Activated naive CD4-positive, alpha-beta T cell treated with anti-CD3 and anti-CD28 coated beads for 36 hours (primary cell): ENCODE measurements around the gene FZD2. TPM values are rescaled to one million over a fixed set of nuclear protein-coding genes. Genes with fewer than 3 reads are reported as not detected.
"Not testable (repeated sequence)": the region's sequence is repeated elsewhere in the genome, so short reads cannot be mapped to it uniquely, and the experiment has no call there.

Experiments
- CTCF ChIA-PET: fragments of 350-600 bp; sonication (Branson Sonifier 250); formaldehyde crosslinking; loops from one replicate; lab custom pipeline; 2021; ENCODE audit warnings: antibody characterized with exemption; lab: Charles Lee
- DNase-seq: peaks from one replicate; pipeline ENCODE4 v3.0.0-alpha.2; 2020
- H3K27ac Mint-ChIP-seq: one replicate; pipeline ENCODE4 v1.8.0; 2021; ENCODE audit warnings: mild to moderate bottlenecking, mixed read lengths
- H3K27me3 Mint-ChIP-seq: one replicate; pipeline ENCODE4 v1.8.0; 2021; ENCODE audit warnings: low read depth, mixed read lengths
- H3K36me3 Mint-ChIP-seq: one replicate; pipeline ENCODE4 v1.8.0; 2021; ENCODE audit warnings: low read depth, mixed read lengths
- H3K4me1 Mint-ChIP-seq: one replicate; pipeline ENCODE4 v1.8.0; 2021; ENCODE audit warnings: low read depth, mixed read lengths
- H3K4me3 Mint-ChIP-seq: one replicate; pipeline ENCODE4 v1.8.0; 2021; ENCODE audit warnings: mild to moderate bottlenecking, moderate library complexity, mixed read lengths
- H3K9me3 Mint-ChIP-seq: one replicate; pipeline ENCODE4 v1.8.0; 2021; ENCODE audit warnings: mixed read lengths
- intact Hi-C: fragments of 100-400 bp; cut with micrococcal nuclease; formaldehyde crosslinking; loops from one replicate; pipeline ENCODE4 v1.15.1; 2023
- total RNA-seq, 2 experiments: library from RNA; stranded (reverse); gene quantifications; one replicate each; pipeline ENCODE4 v1.2.3, GENCODE V29; 2021

FZD2 gene
- total RNA-seq, 2 experiments from 2014 or later, result not detected

DNA sequence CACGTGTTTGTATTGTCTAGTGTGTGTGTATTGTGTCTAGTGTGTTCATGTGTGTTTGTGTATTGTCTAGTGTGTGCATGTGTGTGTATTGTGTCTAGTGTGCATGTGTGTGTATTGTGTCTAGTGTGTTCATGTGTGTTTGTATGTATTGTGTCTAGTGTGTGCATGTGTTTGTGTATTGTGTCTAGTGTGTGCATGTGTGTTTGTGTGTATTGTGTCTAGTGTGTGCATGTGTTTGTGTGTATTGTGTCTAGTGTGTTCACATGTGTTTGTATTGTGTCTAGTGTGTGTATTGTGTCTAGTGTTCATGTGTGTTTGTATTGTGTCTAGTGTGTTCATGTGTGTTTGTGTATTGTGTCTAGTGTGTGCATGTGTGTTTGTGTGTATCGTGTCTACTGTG, 33.5 kb downstream of the FZD2 start:
- CTCF ChIA-PET, H3K4me1 Mint-ChIP-seq, H3K27ac Mint-ChIP-seq, intact Hi-C loops, H3K4me3 Mint-ChIP-seq, H3K9me3 Mint-ChIP-seq, DNase-seq, H3K27me3 Mint-ChIP-seq, H3K36me3 Mint-ChIP-seq: not testable (repeated sequence)

- CTCF ChIA-PET, result no interaction called here
- no peaks in the 10 kb centered on the region for H3K4me1 Mint-ChIP-seq
- peaks cover 5% of the 10 kb centered on the region for H3K27me3 Mint-ChIP-seq
- H3K9me3 Mint-ChIP-seq, result no peaks in the 10 kb centered on the region
- no peak overlapping the region for H3K27ac Mint-ChIP-seq
- DNase-seq, result no peak
- H3K36me3 Mint-ChIP-seq, result no peaks in the 10 kb centered on the region
- intact Hi-C loops, result no loop called here
- H3K4me3 Mint-ChIP-seq, result no peak overlapping the region
These were observed 33.9 kb downstream of the FZD2 start for GRCh38 chr17:44591206-44591605.

DNA sequence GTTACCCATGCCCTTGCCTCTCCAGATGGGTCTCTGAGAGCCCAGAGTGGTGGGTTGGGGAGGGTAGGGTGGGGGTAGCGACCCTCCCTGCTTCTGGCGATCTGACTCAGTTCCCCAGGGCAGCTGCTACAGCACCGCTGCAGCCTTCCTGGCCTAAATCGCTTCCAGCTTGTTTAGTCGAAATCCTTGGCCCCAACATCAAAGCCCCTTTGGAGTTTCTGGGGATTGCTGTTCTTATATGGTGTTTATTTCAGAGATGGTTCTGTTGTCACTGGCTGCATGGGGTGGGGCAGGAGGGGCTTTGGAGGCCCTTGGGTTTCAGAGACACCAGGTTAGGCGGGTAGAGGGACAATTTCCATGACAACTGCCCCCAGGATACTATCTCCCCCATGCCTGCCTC, 35.9 kb downstream of the FZD2 start:
- Mint-ChIP-seq H3K4me3 (no peak overlapping the region), H3K9me3 (no peaks in the 10 kb centered on the region), H3K27me3 (peaks cover 5% of the 10 kb centered on the region), H3K36me3 (no peaks in the 10 kb centered on the region), H3K27ac (no peak overlapping the region), H3K4me1 (no peaks in the 10 kb centered on the region)
- DNase-seq, result no peak
- CTCF ChIA-PET, result no interaction called here
- intact Hi-C loops, result no loop called here

GRCh38 chr17:44595216-44595775, 38.0 kb downstream of the FZD2 start:
- H3K4me1 Mint-ChIP-seq, result no peaks in the 10 kb centered on the region
- H3K36me3 Mint-ChIP-seq, result no peaks in the 10 kb centered on the region
- intact Hi-C loops, result no loop called here
- no peaks in the 10 kb centered on the region for H3K9me3 Mint-ChIP-seq
- CTCF ChIA-PET, result no interaction called here
- no peak overlapping the region for H3K27ac Mint-ChIP-seq
- no peak for DNase-seq
- no peak overlapping the region for H3K4me3 Mint-ChIP-seq
- peaks cover 5% of the 10 kb centered on the region for H3K27me3 Mint-ChIP-seq

DNA sequence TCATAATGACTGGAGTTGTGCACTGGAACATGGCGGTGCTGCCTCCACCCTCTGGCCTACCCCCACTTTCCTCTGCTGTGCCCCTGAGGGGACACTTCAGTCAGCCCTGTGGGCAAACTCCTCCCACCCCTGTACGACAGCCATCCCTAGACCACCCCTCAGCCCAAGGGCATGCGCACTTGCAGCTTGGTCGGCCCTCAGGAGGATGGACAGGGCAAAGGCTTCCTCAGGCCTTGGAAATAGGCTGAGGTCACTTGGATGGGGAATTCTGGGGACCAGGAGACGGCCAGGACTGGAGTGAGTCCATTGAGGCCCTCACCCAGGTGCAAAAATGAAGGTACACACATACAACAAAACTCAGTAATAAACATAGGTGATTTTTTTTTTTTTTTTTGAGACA, 41.0 kb downstream of the FZD2 start:
- Mint-ChIP-seq H3K27ac (no peak overlapping the region), H3K27me3 (peaks cover 4% of the 10 kb centered on the region), H3K9me3 (no peaks in the 10 kb centered on the region), H3K4me3 (no peak overlapping the region), H3K36me3 (no peaks in the 10 kb centered on the region), H3K4me1 (no peaks in the 10 kb centered on the region)
- intact Hi-C loops, result no loop called here
- CTCF ChIA-PET, result no interaction called here
- no peak for DNase-seq

GRCh38 chr17:44598932-44599297, 41.6 kb downstream of the FZD2 start:
- intact Hi-C loops, result no loop called here
- no peaks in the 10 kb centered on the region for H3K9me3 Mint-ChIP-seq

GRCh38 chr17:44599298-44600175, 42.3 kb downstream of the FZD2 start:
- no peak for DNase-seq
- Mint-ChIP-seq H3K36me3 (no peaks in the 10 kb centered on the region), H3K9me3 (no peaks in the 10 kb centered on the region), H3K27ac (no peak overlapping the region), H3K27me3 (peaks cover 2% of the 10 kb centered on the region), H3K4me3 (no peak overlapping the region), H3K4me1 (no peaks in the 10 kb centered on the region)
- intact Hi-C loops, result no loop called here
- CTCF ChIA-PET, result no interaction called here

More at GRCh38 chr17:44598932-44599297, 41.6 kb downstream of the FZD2 start:
- no peaks in the 10 kb centered on the region for H3K4me1 Mint-ChIP-seq
- no peaks in the 10 kb centered on the region for H3K36me3 Mint-ChIP-seq
- H3K4me3 Mint-ChIP-seq, result no peak overlapping the region
- CTCF ChIA-PET, result no interaction called here
- DNase-seq, result no peak
- H3K27ac Mint-ChIP-seq, result no peak overlapping the region
- H3K27me3 Mint-ChIP-seq, result peaks cover 3% of the 10 kb centered on the region

DNA sequence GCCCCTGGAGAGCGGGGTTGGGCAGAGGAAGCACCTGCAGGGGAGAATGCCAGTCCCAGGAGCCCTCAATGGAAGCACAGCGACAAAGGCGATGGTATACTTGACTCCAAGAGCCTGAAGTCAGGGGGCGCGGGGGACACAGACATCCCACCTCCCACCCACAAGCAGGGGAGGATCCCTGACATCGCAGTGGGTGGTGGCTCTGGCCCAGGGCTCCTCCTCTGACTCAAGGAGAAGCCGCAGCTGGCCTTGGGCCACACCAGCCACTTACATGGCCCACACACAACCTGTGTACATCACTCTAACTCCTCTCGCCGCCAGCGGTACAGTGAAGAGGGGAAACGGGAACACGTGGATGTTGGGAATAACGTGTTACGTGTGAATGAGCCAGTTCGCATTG, 44.3 kb downstream of the FZD2 start:
- Mint-ChIP-seq H3K27me3 (peaks cover 2% of the 10 kb centered on the region), H3K9me3 (no peaks in the 10 kb centered on the region), H3K4me1 (no peaks in the 10 kb centered on the region), H3K27ac (no peak overlapping the region), H3K4me3 (no peak overlapping the region), H3K36me3 (no peaks in the 10 kb centered on the region)
- no peak for DNase-seq
- intact Hi-C loops, result no loop called here
- CTCF ChIA-PET, result no interaction called here

DNA sequence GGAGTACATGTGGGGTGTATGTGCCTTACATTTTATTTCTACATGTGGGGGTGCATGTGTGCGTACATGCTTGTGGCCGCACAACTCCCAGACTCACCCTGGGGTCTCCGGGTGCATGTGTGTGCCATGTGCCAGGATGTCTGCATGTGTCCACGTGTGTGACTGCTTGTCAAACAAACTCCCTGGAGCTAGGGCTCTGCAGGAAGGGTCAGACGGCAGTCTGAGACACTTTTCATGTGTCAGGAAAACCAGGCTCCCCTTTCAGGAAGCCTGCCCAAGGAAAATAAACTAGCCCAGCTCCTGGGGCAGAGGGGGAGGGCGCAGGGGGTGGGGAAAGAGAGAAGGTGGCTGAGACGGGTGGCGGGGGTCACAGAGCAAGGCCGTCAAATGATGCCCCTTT, 44.7 kb downstream of the FZD2 start:
- intact Hi-C loops, result no loop called here
- Mint-ChIP-seq H3K27me3 (peaks cover 2% of the 10 kb centered on the region), H3K4me1 (no peaks in the 10 kb centered on the region), H3K36me3 (no peaks in the 10 kb centered on the region), H3K27ac (no peak overlapping the region), H3K4me3 (no peak overlapping the region), H3K9me3 (no peaks in the 10 kb centered on the region)
- no peak for DNase-seq
- CTCF ChIA-PET, result no interaction called here

GRCh38 chr17:44602390-44602789, 45.1 kb downstream of the FZD2 start:
- DNase-seq, result no peak
- Mint-ChIP-seq H3K9me3 (no peaks in the 10 kb centered on the region), H3K4me3 (no peak overlapping the region), H3K27me3 (peaks cover 2% of the 10 kb centered on the region), H3K27ac (no peak overlapping the region), H3K4me1 (no peaks in the 10 kb centered on the region), H3K36me3 (no peaks in the 10 kb centered on the region)
- CTCF ChIA-PET, result no interaction called here
- intact Hi-C loops, result no loop called here

DNA sequence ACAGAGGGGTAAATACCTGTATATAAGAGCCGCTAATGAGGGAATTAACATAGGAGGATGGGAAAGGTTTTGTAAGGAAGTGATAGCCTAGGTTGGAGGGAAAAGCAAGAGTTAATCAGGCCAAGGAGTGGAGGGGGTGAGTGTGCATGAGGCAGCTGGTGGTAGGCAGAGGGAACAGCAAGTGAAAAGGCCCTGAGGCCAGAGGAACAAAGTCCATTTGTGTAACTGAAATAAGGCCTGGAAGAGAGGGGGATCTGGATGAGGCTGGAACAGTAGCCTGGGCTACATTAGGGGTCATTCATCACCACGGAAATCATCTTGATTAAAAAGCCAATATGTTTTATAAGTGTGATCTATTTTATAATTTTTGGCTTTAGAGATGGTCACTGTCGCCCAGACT, 45.7 kb downstream of the FZD2 start:
- H3K4me1 Mint-ChIP-seq, result no peaks in the 10 kb centered on the region
- H3K27ac Mint-ChIP-seq, result no peak overlapping the region
- peaks cover 2% of the 10 kb centered on the region for H3K27me3 Mint-ChIP-seq
- H3K36me3 Mint-ChIP-seq, result no peaks in the 10 kb centered on the region
- CTCF ChIA-PET, result no interaction called here
- no peaks in the 10 kb centered on the region for H3K9me3 Mint-ChIP-seq
- DNase-seq, result no peak
- H3K4me3 Mint-ChIP-seq, result no peak overlapping the region
- intact Hi-C loops, result no loop called here

DNA sequence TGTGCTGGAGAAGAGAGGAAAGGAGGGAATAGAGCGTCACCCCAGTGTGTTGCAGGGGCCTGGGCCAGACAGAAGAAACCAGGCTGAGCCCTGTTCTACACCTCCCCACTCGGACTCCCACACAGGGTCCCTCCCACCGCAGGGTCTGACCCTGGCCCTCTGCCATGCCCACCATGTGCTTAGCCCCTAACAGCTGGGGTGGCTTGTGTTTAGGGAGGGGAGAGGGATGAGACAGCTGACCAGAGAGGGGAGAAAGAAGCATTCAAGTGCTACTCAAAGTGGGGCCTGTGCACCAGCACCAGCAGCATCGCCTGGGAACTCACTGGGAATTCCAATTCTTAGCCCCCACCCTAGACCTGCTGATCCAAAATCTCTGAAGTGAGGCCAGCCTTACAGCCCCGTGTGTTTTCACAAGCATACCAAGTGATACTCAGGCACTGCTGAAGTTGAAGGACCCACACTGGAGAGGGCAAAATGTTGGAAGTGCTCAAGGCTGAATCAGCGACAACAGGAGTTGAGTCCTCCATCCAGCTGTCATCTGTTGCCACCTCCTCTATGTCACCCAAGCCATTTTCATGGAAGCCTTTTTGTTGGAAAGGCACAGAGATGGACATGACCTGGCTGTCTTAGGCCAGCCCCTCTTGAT, 47.0 kb downstream of the FZD2 start:
- no peak for DNase-seq
- intact Hi-C loops, result no loop called here
- H3K27ac Mint-ChIP-seq, result no peak overlapping the region
- H3K4me3 Mint-ChIP-seq, result no peak overlapping the region
- no peaks in the 10 kb centered on the region for H3K9me3 Mint-ChIP-seq
- no peaks in the 10 kb centered on the region for H3K4me1 Mint-ChIP-seq
- H3K27me3 Mint-ChIP-seq, result peaks cover 2% of the 10 kb centered on the region
- H3K36me3 Mint-ChIP-seq, result no peaks in the 10 kb centered on the region
- CTCF ChIA-PET, result no interaction called here
